Measurements from ENCODE around the gene TP53I11. TPM values are rescaled to one million over a fixed set of nuclear protein-coding genes. Genes with fewer than 3 reads are reported as not detected.

TP53I11 gene
- total and polyA plus RNA-seq, 2 donors (not counting 1 experiment from before 2014, with no cell fraction given), result 25.0 to 229 TPM

GRCh38 chr11:44913502-44913901 is 37.2 kb downstream of the TP53I11 start:
- intact Hi-C loops (cut with micrococcal nuclease), result loop anchor here (5.0 kb wide), 1 partner anchor 136 kb away; no protein-coding TSS in a partner anchor
- H3K36me3 ChIP-seq (replicated peaks in 1 of 2; ENCODE audit: control extremely low read depth in 1 of 2, control insufficient read depth in 1 of 2, extremely low read depth in 1 of 2, insufficient read depth in 2 of 2, low read length in 1 of 2), result no peaks in the 10 kb centered on the region
- H3K27ac ChIP-seq (ENCODE audit: low read length in 2 of 2), result no peak overlapping the region
- no peaks in the 10 kb centered on the region for H3K9me3 Mint-ChIP-seq (ENCODE audit: insufficient read depth)
- no peak overlapping the region for H3K4me2 ChIP-seq (replicated peaks; ENCODE audit: low read depth, low read length, poor library complexity, severe bottlenecking)
- H3K27ac Mint-ChIP-seq, result no peak overlapping the region
- TF ChIP-seq, protein P1, sequence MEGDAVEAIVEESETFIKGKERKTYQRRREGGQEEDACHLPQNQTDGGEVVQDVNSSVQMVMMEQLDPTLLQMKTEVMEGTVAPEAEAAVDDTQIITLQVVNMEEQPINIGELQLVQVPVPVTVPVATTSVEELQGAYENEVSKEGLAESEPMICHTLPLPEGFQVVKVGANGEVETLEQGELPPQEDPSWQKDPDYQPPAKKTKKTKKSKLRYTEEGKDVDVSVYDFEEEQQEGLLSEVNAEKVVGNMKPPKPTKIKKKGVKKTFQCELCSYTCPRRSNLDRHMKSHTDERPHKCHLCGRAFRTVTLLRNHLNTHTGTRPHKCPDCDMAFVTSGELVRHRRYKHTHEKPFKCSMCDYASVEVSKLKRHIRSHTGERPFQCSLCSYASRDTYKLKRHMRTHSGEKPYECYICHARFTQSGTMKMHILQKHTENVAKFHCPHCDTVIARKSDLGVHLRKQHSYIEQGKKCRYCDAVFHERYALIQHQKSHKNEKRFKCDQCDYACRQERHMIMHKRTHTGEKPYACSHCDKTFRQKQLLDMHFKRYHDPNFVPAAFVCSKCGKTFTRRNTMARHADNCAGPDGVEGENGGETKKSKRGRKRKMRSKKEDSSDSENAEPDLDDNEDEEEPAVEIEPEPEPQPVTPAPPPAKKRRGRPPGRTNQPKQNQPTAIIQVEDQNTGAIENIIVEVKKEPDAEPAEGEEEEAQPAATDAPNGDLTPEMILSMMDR (IDR thresholded peaks at IDR 0.05), result no peak
- TF ChIP-seq EZH2 (IDR thresholded peaks at IDR 0.05; ENCODE audit: borderline replicate concordance, insufficient read depth, low read depth, low read length, poor library complexity, severe bottlenecking), result no peak
- CTCF ChIA-PET, result interaction anchor here (3.1 to 4.2 kb wide), 2 partner anchors 13 to 191 kb away, joined by 16 to 36 read pairs; no protein-coding TSS in a partner anchor
- H3K27me3 Mint-ChIP-seq, result peaks cover 4% of the 10 kb centered on the region
- DNase-seq (no peak), ATAC-seq (ENCODE audit: low read depth) (no peak)
- no peak overlapping the region for H3K4me3 ChIP-seq (ENCODE audit: control extremely low read depth in 1 of 5, extremely low read depth in 1 of 5, insufficient read depth in 1 of 5, low read depth in 2 of 5, low read length in 4 of 5)
- no peak overlapping the region for H3K9ac ChIP-seq (ENCODE audit: low read length)
- H3K27me3 ChIP-seq (replicated peaks in 1 of 4; ENCODE audit: control extremely low read depth in 1 of 4, control insufficient read depth in 3 of 4, insufficient read depth in 4 of 4, low read length in 3 of 4), result peaks cover 0 to 5% (median 0%) of the 10 kb centered on the region in 4 experiments
- POLR2A ChIA-PET, result no interaction called here
- H3K4me3 Mint-ChIP-seq, result no peak overlapping the region
- no peaks in the 10 kb centered on the region for H3K9me3 ChIP-seq (ENCODE audit: control extremely low read depth in 1 of 3, control insufficient read depth in 2 of 3, insufficient read depth in 1 of 3, low read length in 2 of 3)
- H4K20me1 ChIP-seq (ENCODE audit: control insufficient read depth, insufficient read depth, low read length, poor library complexity, severe bottlenecking), result no peaks in the 10 kb centered on the region
- peaks cover 30 to 40% of the 10 kb centered on the region in 2 donors for H3K4me1 ChIP-seq (ENCODE audit: control insufficient read depth in 2 of 2, insufficient read depth in 2 of 2, low read length in 2 of 2)
- H2AFZ ChIP-seq (ENCODE audit: insufficient read depth, low read depth, low read length, poor library complexity, severe bottlenecking), result no peak overlapping the region
- H3K4me1 Mint-ChIP-seq, result peaks cover 27% of the 10 kb centered on the region
- no peaks in the 10 kb centered on the region for H3K79me2 ChIP-seq (ENCODE audit: control insufficient read depth, insufficient read depth, low read length)

GRCh38 chr11:44912270-44912987 is 38.3 kb downstream of the TP53I11 start:
- POLR2A ChIA-PET, result no interaction called here
- no peak overlapping the region for H3K4me3 ChIP-seq (ENCODE audit: control extremely low read depth in 1 of 5, extremely low read depth in 1 of 5, insufficient read depth in 1 of 5, low read depth in 2 of 5, low read length in 4 of 5)
- H3K27me3 Mint-ChIP-seq, result peaks cover 4% of the 10 kb centered on the region

More at GRCh38 chr11:44912270-44912987, 38.3 kb downstream of the TP53I11 start:
- Mint-ChIP-seq H3K4me3 (no peak overlapping the region), H3K9me3 (ENCODE audit: insufficient read depth) (no peaks in the 10 kb centered on the region), H3K4me1 (peaks cover 27% of the 10 kb centered on the region), H3K27ac (no peak overlapping the region)
- 80% methylated on average over 12 of the region's 12 CpGs for WGBS (ENCODE audit: insufficient coverage)
- H3K4me2 ChIP-seq (replicated peaks; ENCODE audit: low read depth, low read length, poor library complexity, severe bottlenecking), result no peak overlapping the region
- no peaks in the 10 kb centered on the region for H4K20me1 ChIP-seq (ENCODE audit: control insufficient read depth, insufficient read depth, low read length, poor library complexity, severe bottlenecking)
- H3K4me1 ChIP-seq (ENCODE audit: control insufficient read depth in 2 of 2, insufficient read depth in 2 of 2, low read length in 2 of 2), result peaks cover 30 to 40% of the 10 kb centered on the region in 2 donors
- intact Hi-C loops (cut with micrococcal nuclease), result loop anchor here (5.0 kb wide), 1 partner anchor 135 kb away; no protein-coding TSS in a partner anchor
- no peak overlapping the region for H3K27ac ChIP-seq (ENCODE audit: low read length in 2 of 2)
- peaks cover 0 to 5% (median 0%) of the 10 kb centered on the region in 4 experiments for H3K27me3 ChIP-seq (replicated peaks in 1 of 4; ENCODE audit: control extremely low read depth in 1 of 4, control insufficient read depth in 3 of 4, insufficient read depth in 4 of 4, low read length in 3 of 4)
- CTCF ChIA-PET, result interaction anchor here (1.0 to 4.2 kb wide), 14 partner anchors 13 to 627 kb away, joined by 3 to 36 read pairs (median 4); no protein-coding TSS in a partner anchor
- H2AFZ ChIP-seq (ENCODE audit: insufficient read depth, low read depth, low read length, poor library complexity, severe bottlenecking), result no peak overlapping the region
- no peak overlapping the region for H3K9ac ChIP-seq (ENCODE audit: low read length)
- TF ChIP-seq, protein P1 (IDR thresholded peaks at IDR 0.05), result no peak
- no peak for TF ChIP-seq EZH2 (IDR thresholded peaks at IDR 0.05; ENCODE audit: borderline replicate concordance, insufficient read depth, low read depth, low read length, poor library complexity, severe bottlenecking)
- no peaks in the 10 kb centered on the region for H3K79me2 ChIP-seq (ENCODE audit: control insufficient read depth, insufficient read depth, low read length)
- DNase-seq (no peak), ATAC-seq (ENCODE audit: low read depth) (no peak)
- no peaks in the 10 kb centered on the region for H3K36me3 ChIP-seq (replicated peaks in 1 of 2; ENCODE audit: control extremely low read depth in 1 of 2, control insufficient read depth in 1 of 2, extremely low read depth in 1 of 2, insufficient read depth in 2 of 2, low read length in 1 of 2)
- no peaks in the 10 kb centered on the region for H3K9me3 ChIP-seq (ENCODE audit: control extremely low read depth in 1 of 3, control insufficient read depth in 2 of 3, insufficient read depth in 1 of 3, low read length in 2 of 3)

Data from B cell (primary cell).